Central memory CD8-positive, alpha-beta T cell (primary cell): ENCODE measurements around the gene TDRD9.
"Not testable (repeated sequence)": the region's sequence is repeated elsewhere in the genome, so short reads cannot be mapped to it uniquely, and the experiment has no call there.

Source experiments
- ATAC-seq: fragments of 150-1000 bp; cut with Tn5 transposase; replicated peaks from 2 replicates; pipeline ENCODE4 v1.10.0; 2022; ENCODE audit warnings: mild to moderate bottlenecking, moderate FRiP score, moderate number of reproducible peaks; ENCODE audit not compliant: poor library complexity, severe bottlenecking; ENCODE audit errors: extremely low read depth
- DNase-seq, 2 donors: peaks; one replicate each; pipeline ENCODE4 v3.0.0; 2021; ENCODE audit warnings: low spot score in 2 of 2
- H3K27ac Mint-ChIP-seq: one replicate; pipeline ENCODE4 v1.8.0; 2022; ENCODE audit warnings: low read depth, mild to moderate bottlenecking, moderate library complexity, mixed read lengths
- H3K27me3 Mint-ChIP-seq: one replicate; pipeline ENCODE4 v1.8.0; 2022; ENCODE audit warnings: mixed read lengths
- H3K36me3 Mint-ChIP-seq: one replicate; pipeline ENCODE4 v1.8.0; 2022; ENCODE audit warnings: mild to moderate bottlenecking, moderate library complexity, mixed read lengths; ENCODE audit not compliant: insufficient read depth
- H3K4me1 Mint-ChIP-seq: one replicate; pipeline ENCODE4 v1.8.0; 2022; ENCODE audit warnings: mixed read lengths
- H3K4me3 Mint-ChIP-seq: one replicate; pipeline ENCODE4 v1.8.0; 2022; ENCODE audit warnings: mild to moderate bottlenecking, moderate library complexity, mixed read lengths
- H3K9me3 Mint-ChIP-seq: one replicate; pipeline ENCODE4 v1.8.0; 2022; ENCODE audit warnings: mixed read lengths

Gene TDRD9

GRCh38 chr14:103943673-103944072 is 15.4 kb downstream of the TDRD9 start:
- no peak overlapping the region for H3K27ac Mint-ChIP-seq
- H3K36me3 Mint-ChIP-seq = no peaks in the 10 kb centered on the region
- H3K27me3 Mint-ChIP-seq = peaks cover 85% of the 10 kb centered on the region
- H3K4me1 Mint-ChIP-seq = no peaks in the 10 kb centered on the region
- no peak for ATAC-seq
- no peak for DNase-seq
- H3K9me3 Mint-ChIP-seq = no peaks in the 10 kb centered on the region
- no peak overlapping the region for H3K4me3 Mint-ChIP-seq

GRCh38 chr14:103946975-103947374 is 18.7 kb downstream of the TDRD9 start:
- Mint-ChIP-seq H3K27ac (no peak overlapping the region), H3K4me3 (no peak overlapping the region), H3K27me3 (peaks cover 92% of the 10 kb centered on the region), H3K9me3 (no peaks in the 10 kb centered on the region), H3K36me3 (no peaks in the 10 kb centered on the region), H3K4me1 (no peaks in the 10 kb centered on the region)
- no peak for DNase-seq
- no peak for ATAC-seq

- Mint-ChIP-seq H3K36me3 (no peaks in the 10 kb centered on the region), H3K27ac (no peak overlapping the region), H3K9me3 (no peaks in the 10 kb centered on the region), H3K4me3 (no peak overlapping the region), H3K4me1 (no peaks in the 10 kb centered on the region), H3K27me3 (peaks cover 85% of the 10 kb centered on the region)
- ATAC-seq (no peak), DNase-seq (no peak)
Observed at GRCh38 chr14:103948442-103948841, 20.2 kb downstream of the TDRD9 start.

- Mint-ChIP-seq H3K9me3 (no peaks in the 10 kb centered on the region), H3K36me3 (no peaks in the 10 kb centered on the region), H3K4me3 (no peak overlapping the region), H3K4me1 (no peaks in the 10 kb centered on the region), H3K27me3 (peaks cover 85% of the 10 kb centered on the region), H3K27ac (no peak overlapping the region)
- ATAC-seq (no peak), DNase-seq (no peak)
Observed at GRCh38 chr14:103949131-103949790, 21.0 kb downstream of the TDRD9 start.

DNA sequence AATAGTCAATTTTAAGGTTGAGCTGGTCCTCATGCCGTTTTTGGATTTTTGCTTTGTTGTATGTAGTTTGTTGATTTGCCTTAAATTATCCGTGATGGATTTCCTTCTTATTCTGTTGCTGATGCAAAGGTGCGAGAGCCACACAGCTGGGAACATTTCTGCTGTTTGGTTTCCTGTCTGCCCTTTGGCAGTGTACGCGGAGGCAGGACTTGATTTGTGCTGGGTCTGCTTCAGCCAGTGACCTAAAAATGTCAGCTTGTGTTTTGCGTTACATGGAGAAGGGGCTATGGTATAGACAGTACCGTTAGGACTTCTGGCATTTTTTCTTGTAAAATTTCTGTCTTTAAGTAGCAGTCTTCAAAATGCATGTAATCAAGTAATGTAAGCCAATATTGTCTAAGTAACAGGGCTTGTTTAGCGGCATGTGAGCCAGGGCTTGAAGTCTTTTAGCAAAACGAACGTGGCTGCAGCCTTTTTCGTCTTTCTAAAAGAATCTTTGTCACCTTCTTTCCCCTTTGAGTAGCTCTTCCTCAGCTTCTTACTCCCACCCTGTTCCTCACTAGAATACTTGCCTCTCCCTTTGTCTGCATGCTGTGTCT is 32.3 kb downstream of the TDRD9 start:
- Mint-ChIP-seq H3K4me1 (no peaks in the 10 kb centered on the region), H3K27me3 (peaks cover 18% of the 10 kb centered on the region), H3K36me3 (no peaks in the 10 kb centered on the region), H3K27ac (no peak overlapping the region), H3K9me3 (no peaks in the 10 kb centered on the region), H3K4me3 (no peak overlapping the region)
- ATAC-seq (no peak), DNase-seq (no peak)

- no peak overlapping the region for H3K4me3 Mint-ChIP-seq
- no peak overlapping the region for H3K27ac Mint-ChIP-seq
- H3K4me1 Mint-ChIP-seq = no peaks in the 10 kb centered on the region
- H3K9me3 Mint-ChIP-seq = no peaks in the 10 kb centered on the region
- no peak for ATAC-seq
- DNase-seq = no peak
- H3K36me3 Mint-ChIP-seq = no peaks in the 10 kb centered on the region
- H3K27me3 Mint-ChIP-seq = peaks cover 29% of the 10 kb centered on the region
Observed at GRCh38 chr14:103961928-103962578, 33.8 kb downstream of the TDRD9 start.

DNA sequence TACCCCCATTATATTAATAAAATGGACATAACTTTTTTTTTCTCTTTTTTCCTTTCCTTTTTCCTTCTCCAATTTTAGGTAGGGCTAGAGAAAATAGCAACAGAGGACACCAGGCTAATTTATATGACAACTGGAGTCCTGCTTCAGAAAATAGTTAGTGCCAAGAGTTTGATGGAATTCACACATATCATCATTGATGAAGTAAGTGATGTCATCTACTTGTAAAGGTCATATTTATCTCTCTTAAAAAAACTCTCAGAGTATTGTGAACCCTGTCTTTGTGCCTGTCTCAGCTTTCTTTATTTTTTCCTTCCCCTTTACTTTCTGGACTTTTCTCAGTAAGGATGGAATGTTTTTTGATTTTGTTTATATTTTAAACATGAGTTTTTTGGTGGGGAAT is 38.4 kb downstream of the TDRD9 start:
- Mint-ChIP-seq H3K27me3 (peaks cover 52% of the 10 kb centered on the region), H3K27ac (no peak overlapping the region), H3K4me3 (no peak overlapping the region), H3K4me1 (no peaks in the 10 kb centered on the region), H3K9me3 (no peaks in the 10 kb centered on the region), H3K36me3 (no peaks in the 10 kb centered on the region)
- DNase-seq (no peak), ATAC-seq (no peak)

DNA sequence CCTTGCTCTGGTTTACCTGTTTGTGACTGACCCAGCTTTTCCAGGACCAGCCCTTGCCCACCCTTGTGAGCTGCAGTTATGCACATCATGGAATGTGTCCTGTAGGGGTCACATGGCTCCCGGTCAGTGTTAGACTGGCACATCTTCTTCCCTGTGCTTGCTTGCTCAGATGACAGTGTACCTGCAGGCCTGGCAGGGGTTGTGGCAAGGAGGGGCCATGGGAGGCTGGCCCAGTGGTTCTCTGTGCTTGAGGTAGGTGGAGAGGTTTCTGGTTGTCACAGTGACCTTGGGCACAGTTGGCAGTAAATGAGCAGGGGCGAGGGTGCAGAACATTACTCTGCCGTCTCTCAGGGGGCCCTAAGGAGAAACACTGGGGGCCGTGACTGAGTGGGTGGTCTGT is 41.7 kb downstream of the TDRD9 start:
- Mint-ChIP-seq H3K27me3 (peaks cover 45% of the 10 kb centered on the region), H3K4me3 (no peak overlapping the region), H3K4me1 (no peaks in the 10 kb centered on the region), H3K36me3 (no peaks in the 10 kb centered on the region), H3K27ac (no peak overlapping the region), H3K9me3 (no peaks in the 10 kb centered on the region)
- no peak for ATAC-seq
- DNase-seq = no peak

GRCh38 chr14:103973354-103973753 is 45.1 kb downstream of the TDRD9 start:
- ATAC-seq (no peak), DNase-seq (no peak)
- no peaks in the 10 kb centered on the region for H3K36me3 Mint-ChIP-seq
- H3K27ac Mint-ChIP-seq = no peak overlapping the region
- H3K9me3 Mint-ChIP-seq = no peaks in the 10 kb centered on the region
- H3K4me3 Mint-ChIP-seq = no peak overlapping the region
- peaks cover 44% of the 10 kb centered on the region for H3K27me3 Mint-ChIP-seq
- H3K4me1 Mint-ChIP-seq = no peaks in the 10 kb centered on the region

GRCh38 chr14:103974575-103974974 is 46.3 kb downstream of the TDRD9 start:
- Mint-ChIP-seq H3K4me1 (no peaks in the 10 kb centered on the region), H3K4me3 (no peak overlapping the region), H3K27ac (no peak overlapping the region), H3K36me3 (no peaks in the 10 kb centered on the region), H3K9me3 (no peaks in the 10 kb centered on the region), H3K27me3 (peaks cover 44% of the 10 kb centered on the region)
- DNase-seq (no peak), ATAC-seq (no peak)

GRCh38 chr14:103980623-103981238 is 52.5 kb downstream of the TDRD9 start:
- not testable (repeated sequence) for H3K27ac Mint-ChIP-seq, DNase-seq, H3K9me3 Mint-ChIP-seq, H3K4me1 Mint-ChIP-seq, H3K4me3 Mint-ChIP-seq, H3K36me3 Mint-ChIP-seq, ATAC-seq
- H3K27me3 Mint-ChIP-seq = peaks cover 69% of the 10 kb centered on the region

DNA sequence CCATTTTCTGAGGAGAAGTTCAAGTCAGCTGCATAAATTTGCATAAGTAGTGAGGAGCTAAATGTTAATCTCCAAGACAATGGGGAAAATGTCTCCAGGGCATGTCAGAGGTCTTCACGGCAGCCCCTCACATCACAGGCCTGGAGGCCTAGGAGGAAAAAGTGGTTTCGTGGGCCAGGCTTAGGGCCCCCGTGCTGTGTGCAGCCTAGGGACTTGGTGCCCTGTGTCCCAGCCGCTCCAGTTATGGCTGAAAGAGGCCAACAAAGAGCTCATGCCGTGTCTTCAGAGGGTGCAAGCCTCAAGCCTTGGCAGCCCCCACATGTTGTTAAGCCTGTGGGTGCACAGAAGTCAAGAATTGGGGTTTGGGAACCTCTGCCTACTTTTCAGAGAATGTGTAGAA is 55.9 kb downstream of the TDRD9 start:
- no peaks in the 10 kb centered on the region for H3K36me3 Mint-ChIP-seq
- ATAC-seq (no peak), DNase-seq (no peak)
- H3K27ac Mint-ChIP-seq = no peak overlapping the region
- H3K4me3 Mint-ChIP-seq = no peak overlapping the region
- H3K9me3 Mint-ChIP-seq = peaks cover 2% of the 10 kb centered on the region
- peaks cover 69% of the 10 kb centered on the region for H3K27me3 Mint-ChIP-seq
- no peaks in the 10 kb centered on the region for H3K4me1 Mint-ChIP-seq

DNA sequence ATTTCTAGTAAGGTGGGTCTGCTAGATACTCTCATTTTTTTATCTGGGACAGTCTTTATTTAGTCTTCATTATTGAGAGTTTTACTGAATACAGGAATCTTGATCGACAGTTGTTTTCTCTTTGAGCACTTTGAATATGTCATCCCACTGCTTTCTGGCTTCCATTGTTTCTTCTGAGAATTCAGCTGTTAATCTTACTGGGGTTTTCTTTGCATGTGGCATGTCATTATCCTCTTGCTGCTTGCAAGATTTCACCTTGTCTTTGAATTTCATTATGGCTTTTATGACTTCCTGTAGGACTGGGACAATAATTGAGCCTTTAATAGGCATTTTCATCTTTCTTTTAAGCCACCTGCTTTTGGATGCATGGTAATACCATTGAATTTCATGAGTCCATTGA is 60.8 kb downstream of the TDRD9 start:
- ATAC-seq = no peak
- Mint-ChIP-seq H3K9me3 (peaks cover 6% of the 10 kb centered on the region), H3K27ac (no peak overlapping the region), H3K4me1 (no peaks in the 10 kb centered on the region), H3K4me3 (no peak overlapping the region), H3K27me3 (peaks cover 78% of the 10 kb centered on the region), H3K36me3 (peaks cover 2% of the 10 kb centered on the region)
- DNase-seq = no peak
